PC-9 (cell line): ENCODE data around the gene MR1. TPM values are rescaled to one million over a fixed set of nuclear protein-coding genes. Genes with fewer than 3 reads are reported as not detected.

ENCODE experiments used
- BruUV-seq: library from RNA; stranded (reverse); fragments of 400-500 nt; replicated peaks from 2 replicates; lab custom pipeline; 2021; lab: Mats Ljungman, UMichigan
- CTCF ChIA-PET: fragments of 300-600 bp; sonication (Branson Sonifier 250); formaldehyde crosslinking; loops from one replicate; lab custom pipeline; 2022; ENCODE audit warnings: antibody characterized with exemption; lab: Charles Lee
- POLR2A ChIA-PET: fragments of 300-600 bp; sonication (Branson Sonifier 250); formaldehyde crosslinking; loops from one replicate; lab custom pipeline; 2022; ENCODE audit warnings: antibody characterized with exemption; ENCODE audit not compliant: unreplicated experiment; lab: Charles Lee
- DNase-seq, 2 experiments: peaks; one replicate each; pipeline versions ENCODE4 v3.0.0 to v3.0.0-alpha.2; 2015 to 2022; ENCODE audit warnings: mixed read lengths in 1 of 2
- H2AFZ ChIP-seq: fragments of 200-600 bp; sonication (generic); 2 replicates; pipeline ENCODE4 v1.8.1; 2017; ENCODE audit warnings: antibody characterized with exemption
- H3F3A ChIP-seq: fragments of 200-600 bp; sonication (generic); 2 replicates; pipeline ENCODE4 v1.8.1; 2017; ENCODE audit warnings: antibody characterized with exemption, mild to moderate bottlenecking, low read depth; ENCODE audit not compliant: insufficient read depth
- H3K27ac ChIP-seq: fragments of 200-600 bp; sonication (generic); 2 replicates; pipeline ENCODE4 v1.6.1; 2016; ENCODE audit warnings: mixed run types
- H3K27me3 ChIP-seq: fragments of 200-600 bp; sonication (generic); 2 replicates; pipeline ENCODE4 v1.6.1; 2016; ENCODE audit warnings: low read depth, mixed run types; ENCODE audit not compliant: insufficient read depth
- H3K36me3 ChIP-seq: fragments of 200-600 bp; sonication (generic); 2 replicates; pipeline ENCODE4 v1.6.1; 2016; ENCODE audit warnings: low read depth, mixed run types
- H3K4me1 ChIP-seq: fragments of 200-600 bp; sonication (generic); replicated peaks from 2 replicates; pipeline ENCODE4 v1.6.1; 2016; ENCODE audit warnings: mixed run types; ENCODE audit not compliant: insufficient read depth
- H3K4me2 ChIP-seq: fragments of 200-600 bp; sonication (generic); 2 replicates; pipeline ENCODE4 v1.6.1; 2017; ENCODE audit warnings: mixed run types
- H3K4me3 ChIP-seq: fragments of 200-600 bp; sonication (generic); 2 replicates; pipeline ENCODE4 v1.6.1; 2016; ENCODE audit warnings: mixed run types
- H3K79me2 ChIP-seq: fragments of 200-600 bp; sonication (generic); 2 replicates; pipeline ENCODE4 v1.6.1; 2017; ENCODE audit warnings: low read depth, mixed run types
- H3K9me2 ChIP-seq: fragments of 200-600 bp; sonication (generic); 2 replicates; pipeline ENCODE4 v1.8.1; 2017; ENCODE audit warnings: mild to moderate bottlenecking; ENCODE audit not compliant: insufficient read depth
- H3K9me3 ChIP-seq: fragments of 200-600 bp; sonication (generic); 2 replicates; pipeline ENCODE4 v1.8.1; 2016; ENCODE audit warnings: low read depth; ENCODE audit not compliant: insufficient read depth
- H4K20me1 ChIP-seq: fragments of 200-600 bp; sonication (generic); 2 replicates; pipeline ENCODE4 v1.8.1; 2017; ENCODE audit not compliant: insufficient read depth
- EZH2 ChIP-seq: fragments of 200-600 bp; sonication (generic); IDR thresholded peaks from 2 replicates; pipeline ENCODE4 v1.8.0; 2017; ENCODE audit warnings: antibody characterized with exemption, low read depth
- intact Hi-C: fragments of 100-400 bp; cut with micrococcal nuclease; formaldehyde crosslinking; loops from one replicate; pipeline ENCODE4 v1.10.0; 2022; ENCODE audit not compliant: unreplicated experiment
- total RNA-seq: library from RNA; stranded (reverse); gene quantifications from 2 replicates; pipeline ENCODE4 v1.2.3, GENCODE V29; 2021
- TF ChIP-seq, protein P1 (sequence below): fragments of 200-600 bp; sonication (generic); conservative IDR thresholded peaks from 2 replicates; pipeline ENCODE4 v1.6.1; 2017; ENCODE audit warnings: mixed run types, antibody characterized with exemption, mild to moderate bottlenecking, moderate library complexity

The MR1 gene
- total RNA-seq, 1 experiment from 2014 or later: 15.5 TPM

- Histone ChIP-seq H3F3A (peaks cover 13% of the 10 kb centered on the region), H3K36me3 (no peaks in the 10 kb centered on the region), H2AFZ (no peak overlapping the region), H3K9me2 (no peaks in the 10 kb centered on the region), H3K4me3 (no peak overlapping the region), H3K4me1 (peaks cover 18% of the 10 kb centered on the region), H3K79me2 (no peaks in the 10 kb centered on the region), H3K4me2 (no peak overlapping the region), H3K27me3 (no peaks in the 10 kb centered on the region), H3K9me3 (no peaks in the 10 kb centered on the region), H3K27ac (no peak overlapping the region), H4K20me1 (no peaks in the 10 kb centered on the region)
- no TSS peak for BruUV-seq
- no peak for DNase-seq
- intact Hi-C loops: loop anchor here (5.0 kb wide), 2 partner anchors 38 to 577 kb away; partner anchors contain the start of gene ACBD6
- TF ChIP-seq, protein P1, sequence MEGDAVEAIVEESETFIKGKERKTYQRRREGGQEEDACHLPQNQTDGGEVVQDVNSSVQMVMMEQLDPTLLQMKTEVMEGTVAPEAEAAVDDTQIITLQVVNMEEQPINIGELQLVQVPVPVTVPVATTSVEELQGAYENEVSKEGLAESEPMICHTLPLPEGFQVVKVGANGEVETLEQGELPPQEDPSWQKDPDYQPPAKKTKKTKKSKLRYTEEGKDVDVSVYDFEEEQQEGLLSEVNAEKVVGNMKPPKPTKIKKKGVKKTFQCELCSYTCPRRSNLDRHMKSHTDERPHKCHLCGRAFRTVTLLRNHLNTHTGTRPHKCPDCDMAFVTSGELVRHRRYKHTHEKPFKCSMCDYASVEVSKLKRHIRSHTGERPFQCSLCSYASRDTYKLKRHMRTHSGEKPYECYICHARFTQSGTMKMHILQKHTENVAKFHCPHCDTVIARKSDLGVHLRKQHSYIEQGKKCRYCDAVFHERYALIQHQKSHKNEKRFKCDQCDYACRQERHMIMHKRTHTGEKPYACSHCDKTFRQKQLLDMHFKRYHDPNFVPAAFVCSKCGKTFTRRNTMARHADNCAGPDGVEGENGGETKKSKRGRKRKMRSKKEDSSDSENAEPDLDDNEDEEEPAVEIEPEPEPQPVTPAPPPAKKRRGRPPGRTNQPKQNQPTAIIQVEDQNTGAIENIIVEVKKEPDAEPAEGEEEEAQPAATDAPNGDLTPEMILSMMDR: no peak
- no peak for TF ChIP-seq EZH2
- CTCF ChIA-PET: no interaction called here
- POLR2A ChIA-PET: interaction anchor here (0.6 kb wide), 1 partner anchor 70 kb away, joined by 4 read pairs; no protein-coding TSS in a partner anchor
Observed at GRCh38 chr1:181079382-181079781, 45.6 kb downstream of the MR1 start.

DNA sequence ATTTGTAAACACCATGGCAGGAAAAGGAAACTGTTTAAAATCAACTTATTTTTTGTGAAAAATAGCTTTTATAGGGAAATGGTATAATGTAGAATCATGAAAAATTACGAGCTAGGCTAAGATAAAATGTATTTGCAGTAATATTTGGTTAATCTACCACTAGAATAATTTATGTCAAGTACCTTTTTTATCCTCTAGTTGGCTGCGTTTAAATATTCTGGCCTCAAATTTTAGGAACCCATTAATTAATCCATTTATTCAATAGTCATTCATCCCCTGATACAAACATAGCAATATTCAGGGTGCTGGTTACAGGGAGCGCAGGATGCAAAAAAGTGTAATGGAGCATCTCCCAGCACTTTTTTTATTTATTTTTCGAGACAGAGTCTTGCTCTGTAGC lies 46.1 kb downstream of the MR1 start:
- intact Hi-C loops: loop anchor here (5.0 kb wide), 2 partner anchors 37 to 578 kb away; partner anchors contain the start of gene ACBD6
- H3K4me3 ChIP-seq: no peak overlapping the region
- ChIA-PET CTCF (no interaction called here), POLR2A (interaction anchor here (0.6 kb wide), 1 partner anchor 70 kb away, joined by 4 read pairs; no protein-coding TSS in a partner anchor)
- no peak for TF ChIP-seq EZH2
- TF ChIP-seq, protein P1: no peak
- peaks cover 18% of the 10 kb centered on the region for H3K4me1 ChIP-seq
- no peak overlapping the region for H2AFZ ChIP-seq
- H3K9me3 ChIP-seq: no peaks in the 10 kb centered on the region
- no peaks in the 10 kb centered on the region for H3K9me2 ChIP-seq
- no peak for DNase-seq
- no peaks in the 10 kb centered on the region for H3K79me2 ChIP-seq
- H3F3A ChIP-seq: peaks cover 16% of the 10 kb centered on the region
- no peaks in the 10 kb centered on the region for H3K27me3 ChIP-seq
- no peaks in the 10 kb centered on the region for H4K20me1 ChIP-seq
- H3K27ac ChIP-seq: no peak overlapping the region
- H3K4me2 ChIP-seq: no peak overlapping the region
- BruUV-seq: no TSS peak
- no peaks in the 10 kb centered on the region for H3K36me3 ChIP-seq

DNA sequence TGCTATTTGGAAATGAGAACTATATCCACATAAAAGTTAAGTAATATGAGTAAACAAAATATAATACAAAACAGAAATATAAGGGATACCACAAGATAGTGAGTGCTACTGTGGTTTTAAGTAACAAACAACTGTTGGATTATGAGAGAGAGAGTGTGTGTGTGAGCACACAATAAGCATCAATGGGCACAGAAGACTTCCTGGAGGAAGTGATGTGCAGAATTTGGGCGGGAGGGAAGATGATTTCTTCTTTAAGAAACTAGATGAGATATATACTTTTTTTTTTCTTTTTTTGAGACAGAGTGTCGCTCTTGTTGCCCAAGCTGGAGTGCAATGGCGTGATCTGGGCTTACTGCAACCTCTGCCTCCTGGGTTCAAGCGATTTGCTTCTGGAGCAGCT lies 46.8 kb downstream of the MR1 start:
- Histone ChIP-seq H3K27ac (no peak overlapping the region), H3K4me3 (no peak overlapping the region), H3K27me3 (no peaks in the 10 kb centered on the region), H3K9me3 (no peaks in the 10 kb centered on the region), H2AFZ (no peak overlapping the region), H3K36me3 (no peaks in the 10 kb centered on the region), H3K9me2 (no peaks in the 10 kb centered on the region), H3K79me2 (no peaks in the 10 kb centered on the region), H3F3A (peaks cover 17% of the 10 kb centered on the region), H3K4me2 (no peak overlapping the region), H4K20me1 (no peaks in the 10 kb centered on the region), H3K4me1 (peaks cover 18% of the 10 kb centered on the region)
- BruUV-seq: no TSS peak
- POLR2A ChIA-PET: interaction anchor here (0.7 kb wide), 1 partner anchor 36 kb away, joined by 6 read pairs; no protein-coding TSS in a partner anchor
- intact Hi-C loops: no loop called here
- no peak for TF ChIP-seq EZH2
- TF ChIP-seq, protein P1: no peak
- CTCF ChIA-PET: interaction anchor here (0.6 kb wide), 1 partner anchor 1194 kb away, joined by 3 read pairs; no protein-coding TSS in a partner anchor
- DNase-seq: no peak
